Keratinocyte (primary cell): ENCODE results near the gene TOX3.

ENCODE experiments used
- CTCF ChIP-seq, 3 experiments: IDR thresholded peaks in 1 of 3; conservative IDR thresholded peaks in 1 of 3; optimal IDR thresholded peaks in 1 of 3; 2 replicates in 2 of 3; 3 replicates in 1 of 3; pipeline versions ENCODE3 to v1.5.1; 2011; ENCODE audit warnings: low read length in 3 of 3, mild to moderate bottlenecking in 3 of 3, moderate library complexity in 2 of 3, control low read depth in 1 of 3, inconsistent platforms in 1 of 3; ENCODE audit not compliant: insufficient read depth in 2 of 3; ENCODE audit errors: extremely low read depth in 1 of 3
- EZH2 ChIP-seq: IDR thresholded peaks from one replicate; pipeline ENCODE4 v1.6.1; 2012; ENCODE audit warnings: inconsistent platforms, mild to moderate bottlenecking, low read length, moderate library complexity

GRCh38 chr16:52476111-52476510 is 70.8 kb downstream of the TOX3 start:
- TF ChIP-seq CTCF (optimal IDR thresholded peaks at IDR 0.05 in 1 of 3, IDR thresholded peaks at IDR 0.05 in 1 of 3, conservative IDR thresholded peaks at IDR 0.05 in 1 of 3; ENCODE audit: extremely low read depth in 1 of 3, insufficient read depth in 2 of 3, low read length in 3 of 3) = no peak
- no peak for TF ChIP-seq EZH2
